PC-9 (cell line): ENCODE data around the gene MAS1L. TPM values are rescaled to one million over a fixed set of nuclear protein-coding genes. Genes with fewer than 3 reads are reported as not detected.

Source experiments
- Bru-seq: library from RNA; stranded (reverse); fragments of 400-500 nt; gene quantifications from one replicate; lab custom pipeline; 2021; lab: Mats Ljungman, UMichigan
- BruChase-seq, 2 experiments: library from RNA; stranded (reverse); fragments of 400-500 nt; gene quantifications; one replicate each; lab custom pipeline; 2021; lab: Mats Ljungman, UMichigan
- BruUV-seq: library from RNA; stranded (reverse); fragments of 400-500 nt; replicated peaks from 2 replicates; lab custom pipeline; 2021; lab: Mats Ljungman, UMichigan
- CTCF ChIA-PET: fragments of 300-600 bp; sonication (Branson Sonifier 250); formaldehyde crosslinking; loops from one replicate; lab custom pipeline; 2022; ENCODE audit warnings: antibody characterized with exemption; lab: Charles Lee
- POLR2A ChIA-PET: fragments of 300-600 bp; sonication (Branson Sonifier 250); formaldehyde crosslinking; loops from one replicate; lab custom pipeline; 2022; ENCODE audit warnings: antibody characterized with exemption; ENCODE audit not compliant: unreplicated experiment; lab: Charles Lee
- DNase-seq, 2 experiments: peaks; one replicate each; pipeline versions ENCODE4 v3.0.0 to v3.0.0-alpha.2; 2015 to 2022; ENCODE audit warnings: mixed read lengths in 1 of 2
- H2AFZ ChIP-seq: fragments of 200-600 bp; sonication (generic); 2 replicates; pipeline ENCODE4 v1.8.1; 2017; ENCODE audit warnings: antibody characterized with exemption
- H3F3A ChIP-seq: fragments of 200-600 bp; sonication (generic); 2 replicates; pipeline ENCODE4 v1.8.1; 2017; ENCODE audit warnings: antibody characterized with exemption, mild to moderate bottlenecking, low read depth; ENCODE audit not compliant: insufficient read depth
- H3K27ac ChIP-seq: fragments of 200-600 bp; sonication (generic); 2 replicates; pipeline ENCODE4 v1.6.1; 2016; ENCODE audit warnings: mixed run types
- H3K27me3 ChIP-seq: fragments of 200-600 bp; sonication (generic); 2 replicates; pipeline ENCODE4 v1.6.1; 2016; ENCODE audit warnings: low read depth, mixed run types; ENCODE audit not compliant: insufficient read depth
- H3K36me3 ChIP-seq: fragments of 200-600 bp; sonication (generic); 2 replicates; pipeline ENCODE4 v1.6.1; 2016; ENCODE audit warnings: low read depth, mixed run types
- H3K4me1 ChIP-seq: fragments of 200-600 bp; sonication (generic); replicated peaks from 2 replicates; pipeline ENCODE4 v1.6.1; 2016; ENCODE audit warnings: mixed run types; ENCODE audit not compliant: insufficient read depth
- H3K4me2 ChIP-seq: fragments of 200-600 bp; sonication (generic); 2 replicates; pipeline ENCODE4 v1.6.1; 2017; ENCODE audit warnings: mixed run types
- H3K4me3 ChIP-seq: fragments of 200-600 bp; sonication (generic); 2 replicates; pipeline ENCODE4 v1.6.1; 2016; ENCODE audit warnings: mixed run types
- H3K79me2 ChIP-seq: fragments of 200-600 bp; sonication (generic); 2 replicates; pipeline ENCODE4 v1.6.1; 2017; ENCODE audit warnings: low read depth, mixed run types
- H3K9me2 ChIP-seq: fragments of 200-600 bp; sonication (generic); 2 replicates; pipeline ENCODE4 v1.8.1; 2017; ENCODE audit warnings: mild to moderate bottlenecking; ENCODE audit not compliant: insufficient read depth
- H3K9me3 ChIP-seq: fragments of 200-600 bp; sonication (generic); 2 replicates; pipeline ENCODE4 v1.8.1; 2016; ENCODE audit warnings: low read depth; ENCODE audit not compliant: insufficient read depth
- H4K20me1 ChIP-seq: fragments of 200-600 bp; sonication (generic); 2 replicates; pipeline ENCODE4 v1.8.1; 2017; ENCODE audit not compliant: insufficient read depth
- EZH2 ChIP-seq: fragments of 200-600 bp; sonication (generic); IDR thresholded peaks from 2 replicates; pipeline ENCODE4 v1.8.0; 2017; ENCODE audit warnings: antibody characterized with exemption, low read depth
- intact Hi-C: fragments of 100-400 bp; cut with micrococcal nuclease; formaldehyde crosslinking; loops from one replicate; pipeline ENCODE4 v1.10.0; 2022; ENCODE audit not compliant: unreplicated experiment
- long read RNA-seq: library from polyadenylated mRNA; stranded (forward); transcript quantifications from one replicate; pipeline ENCODE4 v2.0.0, GENCODE V29; 2022
- total RNA-seq: library from RNA; stranded (reverse); gene quantifications from 2 replicates; pipeline ENCODE4 v1.2.3, GENCODE V29; 2021
- TF ChIP-seq, protein P1 (sequence below): fragments of 200-600 bp; sonication (generic); conservative IDR thresholded peaks from 2 replicates; pipeline ENCODE4 v1.6.1; 2017; ENCODE audit warnings: mixed run types, antibody characterized with exemption, mild to moderate bottlenecking, moderate library complexity

The MAS1L gene, protein sequence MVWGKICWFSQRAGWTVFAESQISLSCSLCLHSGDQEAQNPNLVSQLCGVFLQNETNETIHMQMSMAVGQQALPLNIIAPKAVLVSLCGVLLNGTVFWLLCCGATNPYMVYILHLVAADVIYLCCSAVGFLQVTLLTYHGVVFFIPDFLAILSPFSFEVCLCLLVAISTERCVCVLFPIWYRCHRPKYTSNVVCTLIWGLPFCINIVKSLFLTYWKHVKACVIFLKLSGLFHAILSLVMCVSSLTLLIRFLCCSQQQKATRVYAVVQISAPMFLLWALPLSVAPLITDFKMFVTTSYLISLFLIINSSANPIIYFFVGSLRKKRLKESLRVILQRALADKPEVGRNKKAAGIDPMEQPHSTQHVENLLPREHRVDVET
- total RNA-seq (not detected in 2 replicates), Bru-seq, nascent RNA (not detected), BruChase-seq, experiment 1, labeled RNA remaining after a 2-hour chase (not detected), BruChase-seq, experiment 2, labeled RNA remaining after a 6-hour chase (not detected)
- long read RNA-seq: 0 reads

DNA sequence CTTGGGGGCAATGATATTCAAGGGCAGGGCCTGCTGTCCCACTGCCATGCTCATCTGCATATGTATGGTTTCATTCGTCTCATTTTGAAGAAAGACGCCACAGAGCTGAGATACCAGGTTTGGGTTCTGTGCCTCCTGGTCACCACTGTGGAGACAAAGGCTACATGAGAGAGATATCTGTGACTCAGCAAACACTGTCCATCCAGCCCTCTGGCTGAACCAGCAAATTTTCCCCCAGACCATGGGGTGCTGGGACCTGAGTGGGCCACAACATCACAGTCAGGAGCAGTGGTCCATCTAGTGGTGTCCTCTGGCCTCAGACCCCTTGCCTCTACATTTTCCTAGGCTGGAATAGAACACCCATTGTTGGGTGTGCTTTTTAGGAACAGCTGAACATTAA lies at the start of gene MAS1L:
MAS1L (minus strand) TSS at position 297 of the 400 bp plus-strand sequence; CDS start at position 243, 54 bp downstream.
- no peaks in the 10 kb centered on the region for H3K79me2 ChIP-seq
- H3K9me3 ChIP-seq: no peaks in the 10 kb centered on the region
- BruUV-seq: no TSS peak
- no peaks in the 10 kb centered on the region for H3K9me2 ChIP-seq
- H3K4me3 ChIP-seq: no peak within 1 kb of the TSS
- H3K27me3 ChIP-seq: no peaks in the 10 kb centered on the region
- H3K27ac ChIP-seq: no peak within 1 kb of the TSS
- no peak for TF ChIP-seq EZH2
- TF ChIP-seq, protein P1, sequence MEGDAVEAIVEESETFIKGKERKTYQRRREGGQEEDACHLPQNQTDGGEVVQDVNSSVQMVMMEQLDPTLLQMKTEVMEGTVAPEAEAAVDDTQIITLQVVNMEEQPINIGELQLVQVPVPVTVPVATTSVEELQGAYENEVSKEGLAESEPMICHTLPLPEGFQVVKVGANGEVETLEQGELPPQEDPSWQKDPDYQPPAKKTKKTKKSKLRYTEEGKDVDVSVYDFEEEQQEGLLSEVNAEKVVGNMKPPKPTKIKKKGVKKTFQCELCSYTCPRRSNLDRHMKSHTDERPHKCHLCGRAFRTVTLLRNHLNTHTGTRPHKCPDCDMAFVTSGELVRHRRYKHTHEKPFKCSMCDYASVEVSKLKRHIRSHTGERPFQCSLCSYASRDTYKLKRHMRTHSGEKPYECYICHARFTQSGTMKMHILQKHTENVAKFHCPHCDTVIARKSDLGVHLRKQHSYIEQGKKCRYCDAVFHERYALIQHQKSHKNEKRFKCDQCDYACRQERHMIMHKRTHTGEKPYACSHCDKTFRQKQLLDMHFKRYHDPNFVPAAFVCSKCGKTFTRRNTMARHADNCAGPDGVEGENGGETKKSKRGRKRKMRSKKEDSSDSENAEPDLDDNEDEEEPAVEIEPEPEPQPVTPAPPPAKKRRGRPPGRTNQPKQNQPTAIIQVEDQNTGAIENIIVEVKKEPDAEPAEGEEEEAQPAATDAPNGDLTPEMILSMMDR: no peak
- POLR2A ChIA-PET: no interaction called here
- no peaks in the 10 kb centered on the region for H3K4me1 ChIP-seq
- no peaks in the 10 kb centered on the region for H3K36me3 ChIP-seq
- no peaks in the 10 kb centered on the region for H3F3A ChIP-seq
- H4K20me1 ChIP-seq: no peaks in the 10 kb centered on the region; the same call in 1 of the 2 replicates
- H3K4me2 ChIP-seq: no peak within 1 kb of the TSS
- intact Hi-C loops: no loop called here
- CTCF ChIA-PET: no interaction called here
- no peak within 1 kb of the TSS for H2AFZ ChIP-seq
- DNase-seq: no peak

DNA sequence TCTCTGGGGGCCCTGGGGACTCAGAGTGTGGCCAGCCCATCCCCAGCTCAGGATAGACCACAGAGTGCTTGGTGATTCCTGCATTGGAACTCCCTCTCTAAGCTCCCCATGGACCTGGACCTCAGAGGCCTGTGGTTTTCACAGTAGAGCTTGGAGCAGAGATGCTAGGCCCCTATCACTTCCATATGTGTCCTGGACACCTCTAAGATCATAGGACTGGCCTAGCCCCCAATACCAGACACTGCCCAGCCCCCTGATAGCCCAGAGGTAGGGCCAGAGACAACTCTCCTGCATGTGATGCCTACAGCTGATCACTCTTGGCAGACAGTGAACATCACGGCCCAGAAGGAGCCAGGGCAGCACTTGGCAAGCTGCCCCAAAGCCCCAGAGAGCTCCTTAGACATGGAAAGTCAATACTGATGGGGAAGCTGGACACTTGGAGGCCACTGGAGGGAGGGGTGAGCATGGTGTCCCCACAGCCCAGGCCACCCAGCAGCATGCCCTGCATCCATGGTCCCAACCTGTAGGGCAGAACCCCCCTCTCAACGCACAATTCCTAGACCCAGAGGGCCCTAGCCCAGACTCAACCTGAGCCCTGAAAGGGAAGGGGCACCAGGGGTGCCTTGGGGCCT lies 44.7 kb upstream of the MAS1L start:
- POLR2A ChIA-PET: interaction anchor here (0.7 kb wide), 1 partner anchor 118 kb away, joined by 5 read pairs; no protein-coding TSS in a partner anchor
- no peaks in the 10 kb centered on the region for H3F3A ChIP-seq
- intact Hi-C loops: no loop called here

DNA sequence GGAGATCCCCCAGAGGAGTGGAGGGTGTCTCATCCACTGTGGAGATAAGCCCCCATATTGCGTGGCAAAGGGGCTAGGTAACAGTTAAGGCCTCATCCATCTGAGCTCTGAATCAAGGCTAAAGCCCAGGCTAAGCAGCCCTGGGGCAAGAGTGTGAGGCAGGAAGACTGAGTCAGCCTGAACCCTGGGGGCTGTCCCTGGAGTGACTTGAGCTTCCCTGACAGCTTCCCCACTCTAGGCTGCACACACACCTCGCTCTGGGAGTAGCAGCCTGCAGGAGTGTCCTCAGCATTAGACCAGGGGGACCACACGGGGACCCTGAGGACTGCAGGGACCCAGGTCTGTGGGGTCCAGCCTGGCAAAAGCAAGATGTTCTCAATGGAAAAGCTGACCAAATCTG lies 43.9 kb upstream of the MAS1L start:
- no peak overlapping the region for H3K4me2 ChIP-seq
- no peaks in the 10 kb centered on the region for H3F3A ChIP-seq
- no peak for DNase-seq
- H3K27ac ChIP-seq: no peak overlapping the region
- no peaks in the 10 kb centered on the region for H3K36me3 ChIP-seq
- no peaks in the 10 kb centered on the region for H3K9me3 ChIP-seq
- no peaks in the 10 kb centered on the region for H4K20me1 ChIP-seq
- H3K27me3 ChIP-seq: 0 out of 2 replicates have a peak, but pooled peaks cover 3% of the 10 kb centered on the region
- H3K9me2 ChIP-seq: no peaks in the 10 kb centered on the region
- no peak for TF ChIP-seq EZH2
- TF ChIP-seq, protein P1: no peak
- BruUV-seq: no TSS peak
- no peaks in the 10 kb centered on the region for H3K79me2 ChIP-seq
- no peak overlapping the region for H3K4me3 ChIP-seq
- CTCF ChIA-PET: no interaction called here
- no peaks in the 10 kb centered on the region for H3K4me1 ChIP-seq
- intact Hi-C loops: no loop called here
- no peak overlapping the region for H2AFZ ChIP-seq
- POLR2A ChIA-PET: no interaction called here

More for the DNA sequence above, 44.7 kb upstream of the MAS1L start:
- DNase-seq: no peak
- Histone ChIP-seq H3K4me2 (no peak overlapping the region), H3K79me2 (no peaks in the 10 kb centered on the region), H3K27me3 (0 out of 2 replicates have a peak, but pooled peaks cover 3% of the 10 kb centered on the region), H3K9me3 (no peaks in the 10 kb centered on the region), H3K36me3 (no peaks in the 10 kb centered on the region), H3K27ac (no peak overlapping the region), H3K4me1 (no peaks in the 10 kb centered on the region), H2AFZ (no peak overlapping the region), H3K4me3 (no peak overlapping the region), H4K20me1 (no peaks in the 10 kb centered on the region), H3K9me2 (no peaks in the 10 kb centered on the region)
- no TSS peak for BruUV-seq
- TF ChIP-seq, protein P1: no peak
- no peak for TF ChIP-seq EZH2
- CTCF ChIA-PET: no interaction called here
